GM15510 (cell line): ENCODE measurements around the gene ZBTB16.

ENCODE experiments used
- POLR2A ChIP-seq: IDR thresholded peaks from 3 replicates; pipeline ENCODE4 v1.6.1; 2011; ENCODE audit warnings: borderline replicate concordance; ENCODE audit not compliant: insufficient read length; ENCODE audit errors: extremely low read depth

ZBTB16 gene

DNA sequence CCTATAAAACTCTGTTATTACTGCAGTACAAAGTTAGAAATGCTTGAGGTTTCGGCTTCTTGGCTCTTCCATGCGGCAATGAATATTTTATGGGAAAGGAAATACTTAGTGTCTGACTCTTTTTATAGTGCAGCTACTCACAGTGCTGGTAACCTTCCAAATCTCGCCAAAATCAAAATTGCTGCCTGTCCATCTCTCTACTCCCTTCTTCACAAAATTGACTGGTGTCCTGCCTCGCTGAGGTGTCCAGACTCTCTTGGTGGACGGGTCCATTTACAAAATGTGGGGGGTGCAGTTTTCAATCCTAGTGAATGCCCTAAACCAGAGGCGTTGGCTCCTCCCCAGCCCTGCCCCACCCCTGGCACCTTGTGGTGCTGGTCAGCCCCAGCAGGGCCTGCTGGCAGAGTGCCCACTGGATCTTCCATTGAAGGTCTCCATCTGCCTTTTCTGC, 73.5 kb downstream of the ZBTB16 start:
- TF ChIP-seq POLR2A, result no peak

- no peak for TF ChIP-seq POLR2A
Measured at GRCh38 chr11:114133548-114134329, 74.2 kb downstream of the ZBTB16 start.

DNA sequence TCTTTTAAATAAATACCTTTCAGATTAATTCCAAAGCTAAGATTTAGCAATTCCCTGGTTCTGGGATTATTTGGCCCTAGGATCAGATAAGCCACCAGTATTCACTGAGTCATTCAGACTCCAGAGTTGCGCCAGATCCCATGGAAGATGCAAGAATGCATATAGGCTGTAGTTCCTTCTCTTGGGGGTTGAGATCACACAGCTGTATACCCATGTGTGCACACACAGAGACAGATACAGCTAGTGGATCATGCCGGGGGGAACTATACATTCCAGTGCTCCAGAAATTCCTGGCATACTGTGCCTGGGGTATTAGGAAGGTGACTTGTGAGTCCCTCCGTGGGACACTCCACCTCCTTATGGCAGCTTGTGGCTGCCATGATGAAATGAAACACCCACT, 75.4 kb downstream of the ZBTB16 start:
- no peak for TF ChIP-seq POLR2A

DNA sequence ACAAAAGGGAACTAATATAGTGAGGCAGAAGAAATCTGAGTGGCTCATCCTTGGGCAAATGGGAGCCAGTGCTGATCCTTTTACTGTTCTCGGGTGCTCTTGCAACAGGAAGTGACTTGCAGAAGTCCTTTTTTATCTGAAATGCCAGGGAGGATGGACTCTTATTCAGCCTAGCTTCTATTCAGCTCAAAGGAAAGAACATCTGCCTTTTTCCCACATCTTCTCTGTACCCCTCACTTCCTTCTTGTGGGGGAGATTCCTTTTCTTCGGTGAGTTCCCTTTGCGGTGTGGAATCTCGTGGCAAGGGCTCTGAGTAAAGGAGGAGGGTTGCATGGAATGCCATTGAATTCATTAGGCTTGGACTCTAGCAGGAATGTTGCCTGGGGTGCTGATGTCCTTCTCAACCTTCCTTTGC, 76.2 kb downstream of the ZBTB16 start:
- no peak for TF ChIP-seq POLR2A

GRCh38 chr11:114136686-114137640, 77.5 kb downstream of the ZBTB16 start:
- no peak for TF ChIP-seq POLR2A

GRCh38 chr11:114137838-114138237, 78.3 kb downstream of the ZBTB16 start:
- no peak for TF ChIP-seq POLR2A

GRCh38 chr11:114138411-114138810, 78.9 kb downstream of the ZBTB16 start:
- TF ChIP-seq POLR2A, result no peak

DNA sequence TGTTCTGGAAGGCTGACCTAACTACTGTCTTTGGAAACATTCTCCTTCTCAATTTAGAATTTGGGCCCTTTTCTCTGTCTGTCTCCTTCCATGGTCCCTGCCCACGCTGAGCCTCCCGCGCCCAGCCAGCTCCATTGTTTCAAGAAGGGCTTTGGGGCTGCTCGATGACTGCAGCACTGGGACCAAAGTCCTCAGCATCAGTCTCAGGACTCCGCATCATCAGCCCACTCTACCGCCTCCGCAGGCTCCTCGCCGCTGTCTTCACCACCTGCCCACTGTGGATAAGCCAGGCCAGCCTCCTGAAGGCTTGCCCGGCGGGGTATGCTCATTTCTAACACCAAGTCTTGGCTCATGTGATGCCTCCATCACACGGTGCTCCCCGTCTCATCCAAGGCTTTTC, 81.3 kb downstream of the ZBTB16 start:
- no peak for TF ChIP-seq POLR2A

DNA sequence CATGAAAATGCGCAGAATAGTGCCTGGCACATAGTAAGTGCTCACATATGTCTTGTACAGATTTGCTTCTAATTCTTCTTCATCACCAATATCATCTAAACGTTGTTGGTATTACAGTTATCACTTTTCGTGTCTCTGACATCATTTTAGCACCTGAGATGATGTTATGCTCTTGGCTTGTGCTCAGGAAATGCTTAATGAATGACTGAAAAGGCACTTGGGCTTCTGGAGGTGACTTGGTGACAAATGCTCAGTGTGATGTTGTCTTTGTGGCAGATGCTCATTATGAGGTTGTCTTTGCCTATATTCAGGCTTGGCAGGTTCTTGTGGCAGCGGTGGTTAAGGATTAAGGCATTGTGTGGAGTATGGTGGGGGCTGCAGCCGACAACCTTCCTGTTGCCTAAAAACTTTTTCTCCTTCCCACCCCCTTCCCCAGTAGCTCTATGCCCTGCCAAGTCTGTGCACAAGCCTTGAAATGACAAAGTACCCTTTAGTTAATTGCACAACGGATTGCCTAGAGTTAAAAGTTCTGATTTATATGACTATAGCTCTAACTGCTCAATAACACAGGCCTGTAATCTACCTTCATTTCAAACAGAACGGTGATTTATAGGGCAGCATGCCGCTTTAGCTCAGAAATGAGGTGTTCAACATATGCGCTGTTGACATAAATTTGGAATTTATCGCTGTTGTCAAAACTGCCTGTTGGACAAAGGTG, 82.5 kb downstream of the ZBTB16 start:
- no peak for TF ChIP-seq POLR2A

DNA sequence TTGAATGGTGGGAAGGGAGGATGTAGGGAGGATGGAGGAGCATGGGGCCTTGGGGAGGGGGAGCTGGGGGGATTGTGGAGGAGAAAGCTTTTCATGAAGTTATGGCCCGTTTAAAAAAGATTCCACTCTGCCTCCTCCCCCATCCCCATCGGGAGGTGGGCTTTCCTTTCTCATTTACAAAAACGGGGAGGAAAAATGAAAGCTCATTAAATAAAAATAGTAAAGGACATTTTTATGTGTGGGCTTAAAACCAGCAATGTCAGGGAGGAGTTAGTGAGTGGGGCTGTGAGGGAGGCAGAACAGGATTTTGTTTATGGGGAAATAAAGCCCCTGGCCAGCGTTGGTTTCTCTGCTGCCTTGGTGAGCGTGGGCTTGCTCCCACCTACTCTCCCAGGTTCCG, 83.2 kb downstream of the ZBTB16 start:
- no peak for TF ChIP-seq POLR2A

DNA sequence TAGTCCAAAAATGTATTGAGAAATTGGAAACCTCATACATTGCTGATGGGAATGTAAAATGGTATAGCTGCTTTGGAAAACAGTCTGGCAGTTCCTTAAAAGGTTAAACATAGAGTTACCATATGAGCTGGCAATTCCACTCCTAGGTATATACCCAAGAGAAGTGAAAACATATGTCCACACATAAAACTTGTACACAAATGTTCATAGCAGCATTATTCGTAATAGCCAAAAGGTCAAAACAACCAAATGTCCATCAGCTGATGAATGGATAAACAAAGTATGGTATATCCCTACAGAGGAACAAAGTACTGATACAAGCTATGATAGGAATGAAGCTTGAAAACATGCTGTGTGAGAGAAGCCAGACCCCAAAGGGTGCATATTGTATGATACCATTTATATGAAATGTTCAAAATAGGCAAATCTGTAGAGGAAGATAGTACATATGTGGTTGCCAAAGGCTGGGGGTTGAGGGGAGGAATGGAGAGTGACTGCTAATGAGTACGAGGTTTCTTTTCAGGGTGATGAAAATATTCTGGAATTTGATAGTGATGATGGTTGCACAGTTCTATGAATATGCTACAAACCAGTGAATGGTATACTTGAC, 85.8 kb downstream of the ZBTB16 start:
- no peak for TF ChIP-seq POLR2A

DNA sequence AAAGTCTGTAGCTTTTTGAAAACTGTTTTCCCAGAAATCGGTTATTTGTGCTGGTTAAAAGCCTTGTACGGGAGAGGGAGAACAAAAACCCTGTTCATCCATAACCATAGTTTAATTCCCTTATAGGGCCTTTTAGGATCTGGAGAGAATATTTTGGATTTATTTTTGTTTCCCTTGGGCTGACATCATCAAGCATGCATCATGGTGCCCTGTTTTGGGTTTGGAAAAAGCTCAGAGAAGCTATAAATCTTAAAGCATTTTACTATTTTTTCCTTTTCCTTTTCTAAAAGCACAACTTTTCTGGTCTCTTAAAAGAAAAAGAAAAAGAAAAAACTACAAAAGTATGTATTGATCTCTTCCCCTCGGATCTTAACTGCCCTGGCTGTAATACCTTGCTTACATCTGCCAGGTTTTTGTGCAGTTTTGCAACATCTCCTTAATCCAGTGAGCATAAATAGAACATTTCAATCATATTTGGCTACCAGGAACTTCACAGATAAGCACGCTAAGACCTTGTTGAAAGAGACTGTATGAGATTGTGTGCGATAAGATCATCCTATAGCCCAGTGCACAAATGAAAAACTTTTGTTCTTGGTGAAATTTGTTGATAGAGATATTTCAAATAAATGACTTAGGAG, 88.0 kb downstream of the ZBTB16 start:
- TF ChIP-seq POLR2A, result no peak

DNA sequence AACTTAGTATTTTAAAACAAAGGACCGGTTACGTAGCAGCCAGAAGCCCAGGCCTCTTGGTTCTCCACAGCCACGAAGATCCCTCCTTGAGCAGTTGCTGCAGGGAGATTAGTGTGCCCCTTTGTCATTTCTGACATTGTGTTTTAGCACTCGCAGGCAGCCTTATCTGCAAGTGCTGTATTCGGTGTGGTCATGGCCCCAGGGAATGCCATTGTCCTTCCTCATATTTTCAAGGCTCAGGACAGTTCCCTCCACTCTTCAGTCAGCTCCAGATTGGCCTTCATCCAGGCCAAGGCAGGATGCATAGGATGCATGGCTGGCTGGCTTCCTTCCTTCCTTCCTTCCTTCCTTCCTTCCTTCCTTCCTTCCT, 88.5 kb downstream of the ZBTB16 start:
- no peak for TF ChIP-seq POLR2A

DNA sequence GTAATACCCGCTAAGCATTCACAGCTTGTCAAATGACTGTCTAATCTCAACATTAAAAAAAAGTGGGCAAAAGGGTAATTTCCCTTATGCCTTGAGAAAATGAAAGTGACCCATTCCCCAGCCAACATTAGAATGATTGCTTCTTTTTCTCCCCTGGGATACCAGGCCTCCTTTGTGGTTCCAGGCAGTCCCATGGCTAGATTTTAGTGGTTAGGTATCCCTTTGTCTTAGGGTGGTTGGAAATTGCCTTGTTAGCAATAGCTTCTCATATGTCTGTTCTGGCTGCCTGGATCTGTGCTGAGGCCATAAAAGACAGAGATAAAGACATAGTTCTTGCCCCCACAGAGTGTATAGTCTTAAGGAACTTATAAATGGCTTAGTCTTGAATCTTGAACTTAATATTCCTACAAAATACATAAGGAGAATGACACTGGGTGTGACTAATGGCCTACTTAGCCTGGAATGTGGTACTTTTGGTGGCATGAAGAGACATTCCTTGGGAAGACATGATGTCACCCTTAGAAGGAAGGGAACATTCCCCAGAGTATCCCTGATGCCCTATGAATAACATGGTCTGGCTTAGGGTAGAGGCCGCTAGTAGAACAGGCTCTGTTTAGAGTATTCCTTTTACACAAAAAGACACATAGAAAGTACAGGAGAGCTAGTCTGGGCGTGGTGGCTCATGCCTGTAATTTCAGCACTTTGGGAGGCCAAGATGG, 90.3 kb downstream of the ZBTB16 start:
- TF ChIP-seq POLR2A, result no peak

DNA sequence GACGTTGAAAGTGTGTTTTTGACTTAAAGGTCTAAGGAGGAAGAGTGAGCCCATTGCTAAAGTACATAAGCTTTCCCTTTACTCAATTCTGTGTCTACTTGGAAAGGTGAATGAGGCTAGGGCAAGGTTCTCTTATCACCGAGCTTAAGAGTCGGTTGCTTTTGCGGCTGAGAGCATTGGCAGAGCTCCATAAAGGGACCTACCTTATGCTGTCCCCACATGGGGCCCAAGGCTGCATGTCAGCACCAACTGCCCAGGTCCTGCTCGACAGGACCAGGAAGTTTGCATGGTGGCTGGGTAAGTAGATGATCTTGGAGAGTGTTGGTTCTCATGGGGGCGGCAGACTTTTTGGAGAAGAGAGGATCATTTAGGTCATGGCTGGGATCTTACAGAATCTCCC, 91.2 kb downstream of the ZBTB16 start:
- no peak for TF ChIP-seq POLR2A
